ENCODE results near the gene FAM171A2. TPM values are rescaled to one million over a fixed set of nuclear protein-coding genes. Genes with fewer than 3 reads are reported as not detected.

The FAM171A2 gene
- polyA plus RNA-seq, 1 donor (not counting 4 experiments of a cell fraction or from before 2014, with no cell fraction given): 0.35 TPM

- Histone ChIP-seq H3K36me3 (ENCODE audit: control insufficient read depth in 2 of 2, extremely low read depth in 1 of 2, insufficient read depth in 2 of 2, low read length in 2 of 2) (no peaks in the 10 kb centered on the region), H3K4me3 (ENCODE audit: control insufficient read depth in 2 of 3, extremely low read depth in 1 of 3, insufficient read depth in 2 of 3, low read depth in 1 of 3, low read length in 3 of 3) (no peak overlapping the region), H3K4me1 (ENCODE audit: control insufficient read depth, extremely low read depth, insufficient read depth, low read length) (peaks cover 1% of the 10 kb centered on the region), H3K27ac (ENCODE audit: control insufficient read depth, insufficient read depth, low read length) (no peak overlapping the region), H3K79me2 (ENCODE audit: control insufficient read depth, insufficient read depth, low read length) (no peaks in the 10 kb centered on the region), H3K9ac (ENCODE audit: control insufficient read depth, extremely low read depth, insufficient read depth, low read length) (no peak overlapping the region), H4K20me1 (ENCODE audit: control insufficient read depth, extremely low read depth, insufficient read depth, low read length) (no peaks in the 10 kb centered on the region), H3K9me3 (ENCODE audit: control insufficient read depth, low read depth, low read length) (no peaks in the 10 kb centered on the region), H2AFZ (ENCODE audit: control insufficient read depth, low read length) (no peak overlapping the region), H3K9me1 (ENCODE audit: control insufficient read depth, extremely low read depth, insufficient read depth, low read length) (no peaks in the 10 kb centered on the region), H3K27me3 (ENCODE audit: control insufficient read depth, extremely low read depth, insufficient read depth, low read length) (peaks cover 29% of the 10 kb centered on the region), H3K4me2 (ENCODE audit: control insufficient read depth, extremely low read depth, insufficient read depth, low read depth, low read length) (no peak overlapping the region)
- DNase-seq (ENCODE audit: low read depth, low spot score) (no peak), FAIRE-seq (no peak)
- TF ChIP-seq EZH2 (IDR thresholded peaks at IDR 0.05; ENCODE audit: low read length): no peak
- TF ChIP-seq CTCF (optimal IDR thresholded peaks at IDR 0.05 in 1 of 3, IDR thresholded peaks at IDR 0.05 in 1 of 3, conservative IDR thresholded peaks at IDR 0.05 in 1 of 3; ENCODE audit: extremely low read depth in 1 of 3, insufficient read depth in 2 of 3, low read length in 3 of 3): no peak
- dilution Hi-C loops (cut with MboI; ENCODE audit: extremely low pct_ligation_motif_present, low sequenced_read_pairs): no loop called here
Observed at GRCh38 chr17:44379887-44380286, 16.2 kb upstream of the FAM171A2 start.

- H3K9me3 ChIP-seq (ENCODE audit: control insufficient read depth, low read depth, low read length): no peaks in the 10 kb centered on the region
- H4K20me1 ChIP-seq (ENCODE audit: control insufficient read depth, extremely low read depth, insufficient read depth, low read length): no peaks in the 10 kb centered on the region
- H3K27ac ChIP-seq (ENCODE audit: control insufficient read depth, insufficient read depth, low read length): no peak overlapping the region
- no peak overlapping the region for H3K9ac ChIP-seq (ENCODE audit: control insufficient read depth, extremely low read depth, insufficient read depth, low read length)
- H3K4me2 ChIP-seq (ENCODE audit: control insufficient read depth, extremely low read depth, insufficient read depth, low read depth, low read length): no peak overlapping the region
- no peaks in the 10 kb centered on the region for H3K79me2 ChIP-seq (ENCODE audit: control insufficient read depth, insufficient read depth, low read length)
- no peaks in the 10 kb centered on the region for H3K4me1 ChIP-seq (ENCODE audit: control insufficient read depth, extremely low read depth, insufficient read depth, low read length)
- H3K9me1 ChIP-seq (ENCODE audit: control insufficient read depth, extremely low read depth, insufficient read depth, low read length): no peaks in the 10 kb centered on the region
- H3K36me3 ChIP-seq (ENCODE audit: control insufficient read depth in 2 of 2, extremely low read depth in 1 of 2, insufficient read depth in 2 of 2, low read length in 2 of 2): no peaks in the 10 kb centered on the region
- H3K4me3 ChIP-seq (ENCODE audit: control insufficient read depth in 2 of 3, extremely low read depth in 1 of 3, insufficient read depth in 2 of 3, low read depth in 1 of 3, low read length in 3 of 3): no peak overlapping the region
- DNase-seq (ENCODE audit: low read depth, low spot score) (no peak), FAIRE-seq (no peak)
- H3K27me3 ChIP-seq (ENCODE audit: control insufficient read depth, extremely low read depth, insufficient read depth, low read length): peaks cover 12% of the 10 kb centered on the region
- H2AFZ ChIP-seq (ENCODE audit: control insufficient read depth, low read length): no peak overlapping the region
- TF ChIP-seq CTCF (optimal IDR thresholded peaks at IDR 0.05 in 1 of 3, IDR thresholded peaks at IDR 0.05 in 1 of 3, conservative IDR thresholded peaks at IDR 0.05 in 1 of 3; ENCODE audit: extremely low read depth in 1 of 3, insufficient read depth in 2 of 3, low read length in 3 of 3) (no peak), EZH2 (IDR thresholded peaks at IDR 0.05; ENCODE audit: low read length) (no peak)
- dilution Hi-C loops (cut with MboI; ENCODE audit: extremely low pct_ligation_motif_present, low sequenced_read_pairs): no loop called here
Observed at GRCh38 chr17:44378171-44378705, 14.6 kb upstream of the FAM171A2 start.

Measured in keratinocyte (primary cell).